SH-SY5Y (cell line): ENCODE measurements around the gene CERS1.

Experiments used
- GATA2 ChIP-seq: IDR thresholded peaks from 2 replicates; pipeline ENCODE4 v1.6.1; 2011; ENCODE audit warnings: mild to moderate bottlenecking, low read depth, low read length
- GATA3 ChIP-seq: IDR thresholded peaks from 2 replicates; pipeline ENCODE4 v1.6.1; 2011; ENCODE audit warnings: low read depth, mild to moderate bottlenecking, low read length, moderate library complexity

GRCh38 chr19:18863843-18864362, 32.1 kb downstream of the CERS1 start:
- TF ChIP-seq GATA2: no peak
- TF ChIP-seq GATA3: no peak
